Transverse colon (tissue), 3 donors: ENCODE results near the gene IGSF6.

Experiments used
- EP300 ChIP-seq: sonication (generic); formaldehyde crosslinking; IDR thresholded peaks from one replicate; pipeline ENCODE4 v1.6.1; 2017; ENCODE audit warnings: antibody characterized with exemption, low read depth
- POLR2A ChIP-seq: fragments of 450-650 bp; IDR thresholded peaks from one replicate; pipeline ENCODE4 v1.6.1; 2016; ENCODE audit warnings: antibody characterized with exemption, mild to moderate bottlenecking, moderate library complexity
- TF ChIP-seq, protein P1 (sequence below), 5 experiments: fragments of 200-600 bp in 3 of 5; fragments of 450-650 bp in 2 of 5; sonication (generic) in 3 of 5; IDR thresholded peaks; 1 replicate in 2 of 5; 2 replicates in 3 of 5; pipeline ENCODE4 v1.5.1; 2016 to 2017; ENCODE audit warnings: antibody characterized with exemption in 5 of 5, inconsistent platforms in 3 of 5, mild to moderate bottlenecking in 2 of 5, moderate library complexity in 1 of 5

DNA sequence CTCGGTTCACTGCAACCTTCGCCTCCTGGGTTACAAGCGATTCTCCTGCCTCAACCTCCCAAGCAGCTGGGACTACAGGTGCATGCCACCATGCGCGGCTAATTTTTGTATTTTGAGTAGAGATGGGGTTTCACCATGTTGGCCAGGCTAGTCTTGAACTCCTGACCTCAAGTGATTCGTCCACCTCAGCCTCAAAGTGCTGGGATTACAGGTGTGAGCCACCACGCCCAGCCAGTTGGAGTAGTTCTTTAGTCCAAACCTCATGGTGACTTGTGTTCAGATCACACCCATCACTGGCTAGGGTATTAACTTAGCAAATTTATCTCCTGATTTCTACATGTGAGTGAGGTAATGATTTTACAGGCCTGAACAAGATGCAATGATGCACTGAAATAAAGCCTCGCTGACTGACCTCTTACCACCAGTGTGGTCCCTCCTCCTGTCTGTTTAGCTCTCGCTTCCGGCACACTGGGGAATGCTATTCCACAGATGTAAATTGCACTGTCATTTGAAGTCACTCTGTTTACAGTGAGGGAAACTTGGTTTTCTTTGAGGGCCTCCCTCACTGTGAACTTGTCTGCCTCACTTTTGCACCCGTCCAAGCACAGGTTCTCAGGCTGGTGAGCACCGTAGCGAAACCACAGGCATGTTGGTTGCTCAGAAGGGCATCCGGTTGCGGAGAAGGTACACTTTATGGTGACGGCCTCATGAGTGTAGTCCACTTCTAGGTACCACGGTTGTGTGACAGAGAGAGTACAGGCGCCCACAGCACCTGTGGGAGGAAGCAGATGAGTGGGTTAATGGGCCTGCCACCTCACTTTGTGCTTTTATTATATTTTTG lies 5.5 kb downstream of the IGSF6 start:
- TF ChIP-seq EP300 (no peak), POLR2A (no peak)
- TF ChIP-seq, protein P1, sequence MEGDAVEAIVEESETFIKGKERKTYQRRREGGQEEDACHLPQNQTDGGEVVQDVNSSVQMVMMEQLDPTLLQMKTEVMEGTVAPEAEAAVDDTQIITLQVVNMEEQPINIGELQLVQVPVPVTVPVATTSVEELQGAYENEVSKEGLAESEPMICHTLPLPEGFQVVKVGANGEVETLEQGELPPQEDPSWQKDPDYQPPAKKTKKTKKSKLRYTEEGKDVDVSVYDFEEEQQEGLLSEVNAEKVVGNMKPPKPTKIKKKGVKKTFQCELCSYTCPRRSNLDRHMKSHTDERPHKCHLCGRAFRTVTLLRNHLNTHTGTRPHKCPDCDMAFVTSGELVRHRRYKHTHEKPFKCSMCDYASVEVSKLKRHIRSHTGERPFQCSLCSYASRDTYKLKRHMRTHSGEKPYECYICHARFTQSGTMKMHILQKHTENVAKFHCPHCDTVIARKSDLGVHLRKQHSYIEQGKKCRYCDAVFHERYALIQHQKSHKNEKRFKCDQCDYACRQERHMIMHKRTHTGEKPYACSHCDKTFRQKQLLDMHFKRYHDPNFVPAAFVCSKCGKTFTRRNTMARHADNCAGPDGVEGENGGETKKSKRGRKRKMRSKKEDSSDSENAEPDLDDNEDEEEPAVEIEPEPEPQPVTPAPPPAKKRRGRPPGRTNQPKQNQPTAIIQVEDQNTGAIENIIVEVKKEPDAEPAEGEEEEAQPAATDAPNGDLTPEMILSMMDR (IDR thresholded peaks at IDR 0.05): no peak
